Erythroblast (primary cell): Measurements from ENCODE around the gene DCLRE1A.

Source experiments
- GATA1 ChIP-seq: IDR thresholded peaks from 2 replicates; pipeline ENCODE4 v1.6.1; 2011; ENCODE audit warnings: low read depth, mild to moderate bottlenecking, control low read depth, low read length, moderate library complexity
- POLR2A ChIP-seq: IDR thresholded peaks from 2 replicates; pipeline ENCODE4 v1.6.1; 2011; ENCODE audit warnings: mild to moderate bottlenecking, low read length

DNA sequence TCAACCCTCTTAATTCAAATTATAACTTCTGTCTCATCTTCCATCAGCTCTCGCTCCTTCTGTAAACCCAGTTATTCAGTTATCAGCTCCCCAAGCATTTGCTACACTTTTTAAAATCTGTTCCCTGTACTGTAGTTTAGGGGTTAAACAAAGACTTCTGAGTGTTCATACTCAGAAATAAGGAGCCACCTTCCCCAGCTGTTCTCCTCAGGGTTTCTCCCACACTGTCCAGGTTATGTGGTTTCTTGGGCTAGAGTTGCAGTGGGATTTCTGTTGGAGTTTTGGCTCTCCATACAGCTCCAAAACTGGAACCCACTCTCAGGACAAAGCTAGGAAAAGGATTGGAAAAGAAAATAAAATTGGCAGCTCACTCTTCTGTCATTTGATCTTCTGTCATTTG is 21.3 kb upstream of the DCLRE1A start:
- TF ChIP-seq POLR2A (no peak), GATA1 (no peak)
